HPDE6-E6E7 (cell line): ENCODE results near the gene MSRB3.

Source experiments
- DNase-seq: peaks from one replicate; pipeline ENCODE4 v3.0.0; 2011; ENCODE audit warnings: missing footprints; ENCODE audit errors: extremely low spot score

The MSRB3 gene

GRCh38 chr12:65391711-65392110, 113.2 kb downstream of the MSRB3 start:
- DNase-seq: no peak

DNA sequence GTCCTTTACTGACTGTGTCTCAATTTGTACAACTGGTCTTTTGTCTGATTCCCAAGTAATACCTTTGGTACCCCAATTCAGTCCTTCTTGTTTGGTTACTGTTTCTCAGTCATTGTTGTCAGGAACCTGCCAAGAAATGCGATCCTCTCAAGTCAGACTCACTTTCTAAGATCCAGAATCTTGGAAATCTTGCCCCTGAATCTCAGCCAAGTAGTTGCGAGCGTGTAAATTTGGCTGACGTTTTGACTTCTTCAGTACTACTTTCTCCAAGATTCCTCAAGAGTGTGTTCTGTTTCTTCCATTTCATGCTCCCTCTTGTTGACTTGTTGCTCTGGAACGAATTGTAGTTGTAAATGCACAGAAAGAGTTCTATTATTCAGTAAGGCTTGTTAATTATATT, 114.0 kb downstream of the MSRB3 start:
- DNase-seq: no peak

DNA sequence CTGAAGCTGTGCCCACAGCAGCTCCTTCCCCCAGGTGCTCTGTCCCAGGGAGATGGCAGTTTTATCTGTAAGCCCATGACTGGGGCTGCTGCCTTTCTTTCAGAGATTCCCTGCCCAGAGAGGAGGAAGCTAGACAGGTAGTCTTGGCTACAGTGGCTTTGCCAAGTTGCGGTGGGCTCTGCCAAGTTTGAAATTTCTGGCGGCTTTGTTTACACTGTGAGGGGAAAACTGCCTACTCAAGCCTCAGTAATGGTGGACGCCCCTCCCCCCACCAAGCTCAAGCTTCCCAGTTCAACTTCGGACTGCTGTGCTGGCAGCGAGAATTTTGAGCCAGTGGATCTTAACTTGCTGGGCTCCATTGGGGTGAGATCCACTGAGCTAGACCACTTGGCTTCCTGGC, 124.7 kb downstream of the MSRB3 start:
- DNase-seq: no peak

DNA sequence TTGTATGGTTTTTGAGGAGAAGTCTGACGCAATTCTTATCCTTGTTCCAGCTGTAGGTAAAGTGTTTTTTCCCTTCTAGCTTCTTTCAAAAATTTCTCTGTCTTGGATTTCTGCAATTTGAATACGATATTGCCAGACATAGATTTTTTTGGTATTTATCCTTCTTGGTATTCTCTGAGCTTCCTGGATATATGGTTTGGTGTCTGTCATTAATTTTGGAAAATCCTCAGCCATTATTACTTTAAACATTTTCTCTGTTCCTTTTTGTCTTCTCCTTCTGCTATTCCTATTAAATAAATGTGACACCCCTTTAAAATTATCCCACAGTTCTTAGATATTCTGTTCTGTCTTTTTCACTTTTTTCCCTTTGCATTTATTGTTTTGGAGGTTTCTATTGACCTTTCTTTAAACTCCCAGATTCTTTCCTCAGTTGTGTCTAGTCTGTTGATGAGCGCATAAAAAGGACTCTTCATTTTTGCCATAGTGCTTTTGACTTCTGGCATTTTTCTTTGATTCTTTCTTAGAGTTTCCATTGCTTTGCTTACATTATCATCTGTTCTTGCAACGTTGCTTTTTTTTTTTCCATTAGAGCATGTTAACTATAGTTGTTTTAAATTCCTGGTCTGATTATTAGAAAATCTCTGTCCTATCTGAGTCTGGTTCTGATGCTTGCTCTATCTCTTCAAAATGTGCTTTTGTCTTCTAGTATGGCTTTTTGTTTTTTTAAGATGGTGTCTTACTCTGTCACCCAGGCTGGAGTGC, 129.1 kb downstream of the MSRB3 start:
- no peak for DNase-seq

- DNase-seq: no peak
Observed at GRCh38 chr12:65408441-65408840, 130.0 kb downstream of the MSRB3 start.

- DNase-seq: no peak
Observed at GRCh38 chr12:65409726-65410125, 131.2 kb downstream of the MSRB3 start.

DNA sequence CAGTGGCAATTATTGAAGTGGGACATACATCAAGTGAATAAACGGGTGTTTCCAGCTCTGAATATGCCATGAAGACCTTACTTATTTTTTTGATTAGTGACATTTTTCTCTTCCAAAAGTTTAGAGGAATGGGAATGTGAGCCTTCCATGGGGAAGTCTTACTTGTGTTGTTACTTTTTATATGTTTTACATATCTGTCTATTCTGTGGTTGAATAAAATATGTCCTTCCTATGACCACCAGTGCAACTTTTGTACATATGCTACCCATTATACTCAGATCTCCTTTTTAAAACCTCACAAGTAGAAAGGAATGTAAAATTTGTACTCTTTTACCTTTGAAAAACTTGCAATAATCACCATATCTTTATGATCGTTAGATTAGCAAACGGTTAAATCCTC, 132.7 kb downstream of the MSRB3 start:
- DNase-seq: no peak

- DNase-seq: no peak
Observed at GRCh38 chr12:65414526-65414925, 136.0 kb downstream of the MSRB3 start.

- DNase-seq: no peak
Observed at GRCh38 chr12:65415826-65416225, 137.3 kb downstream of the MSRB3 start.

DNA sequence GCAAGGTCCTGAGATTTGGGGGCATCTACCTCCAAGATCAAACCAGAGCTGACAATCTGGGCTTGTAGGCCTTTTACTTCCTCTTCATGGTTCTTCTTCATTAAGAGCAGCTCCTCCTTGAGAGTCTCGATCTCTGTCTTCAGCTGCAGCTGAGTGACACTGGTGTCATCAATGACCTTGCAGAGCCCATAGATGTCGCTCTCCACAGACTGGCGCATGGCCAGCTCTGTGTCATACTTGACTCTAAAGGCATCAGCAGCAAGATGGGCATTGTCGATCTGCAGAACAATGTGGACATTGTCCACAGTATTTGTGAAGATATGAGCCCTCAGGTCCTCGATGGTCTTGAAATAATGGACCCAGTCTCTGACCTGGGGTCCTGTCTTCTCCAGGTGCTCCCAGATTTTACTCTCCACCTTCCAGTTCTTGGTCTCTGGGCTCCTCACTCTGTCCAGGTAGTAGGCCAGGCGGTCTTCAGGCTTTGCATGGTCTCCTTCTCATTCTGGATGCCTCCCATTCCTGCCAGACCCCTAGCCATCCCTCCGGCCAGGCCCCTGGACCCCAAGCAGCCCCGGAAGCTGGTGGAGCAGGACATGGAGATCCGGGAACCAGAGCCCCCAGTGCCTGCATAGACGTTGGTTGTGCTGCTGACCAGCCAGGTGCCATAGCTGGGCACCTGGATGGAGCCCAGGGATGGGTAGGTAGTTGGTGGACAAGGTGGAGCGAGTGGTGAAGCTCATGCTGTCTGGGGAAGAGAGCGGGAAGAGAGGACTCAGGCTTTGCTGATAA, 141.0 kb downstream of the MSRB3 start:
- no peak for DNase-seq

GRCh38 chr12:65420941-65421340, 142.5 kb downstream of the MSRB3 start:
- no peak for DNase-seq

- no peak for DNase-seq
Observed at GRCh38 chr12:65427646-65428045, 149.2 kb downstream of the MSRB3 start.

DNA sequence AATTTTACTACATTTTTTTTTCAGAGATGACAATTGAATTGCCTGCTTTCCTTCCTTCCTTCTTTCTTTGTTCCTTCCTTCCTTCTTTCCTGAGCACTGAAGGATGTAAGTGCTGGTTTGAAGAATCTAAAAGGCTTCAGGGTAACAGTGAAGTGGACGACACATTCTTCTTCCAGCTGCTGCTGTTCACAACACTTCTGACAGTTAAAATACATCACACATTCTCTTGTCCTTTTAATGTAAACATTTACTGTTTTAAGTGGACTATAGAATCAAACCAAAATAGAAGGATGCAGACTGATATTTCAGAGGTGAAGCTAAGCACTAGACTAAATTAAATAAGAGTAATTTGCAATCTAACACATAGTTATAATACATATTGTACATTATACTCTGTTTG, 151.5 kb downstream of the MSRB3 start:
- no peak for DNase-seq

DNA sequence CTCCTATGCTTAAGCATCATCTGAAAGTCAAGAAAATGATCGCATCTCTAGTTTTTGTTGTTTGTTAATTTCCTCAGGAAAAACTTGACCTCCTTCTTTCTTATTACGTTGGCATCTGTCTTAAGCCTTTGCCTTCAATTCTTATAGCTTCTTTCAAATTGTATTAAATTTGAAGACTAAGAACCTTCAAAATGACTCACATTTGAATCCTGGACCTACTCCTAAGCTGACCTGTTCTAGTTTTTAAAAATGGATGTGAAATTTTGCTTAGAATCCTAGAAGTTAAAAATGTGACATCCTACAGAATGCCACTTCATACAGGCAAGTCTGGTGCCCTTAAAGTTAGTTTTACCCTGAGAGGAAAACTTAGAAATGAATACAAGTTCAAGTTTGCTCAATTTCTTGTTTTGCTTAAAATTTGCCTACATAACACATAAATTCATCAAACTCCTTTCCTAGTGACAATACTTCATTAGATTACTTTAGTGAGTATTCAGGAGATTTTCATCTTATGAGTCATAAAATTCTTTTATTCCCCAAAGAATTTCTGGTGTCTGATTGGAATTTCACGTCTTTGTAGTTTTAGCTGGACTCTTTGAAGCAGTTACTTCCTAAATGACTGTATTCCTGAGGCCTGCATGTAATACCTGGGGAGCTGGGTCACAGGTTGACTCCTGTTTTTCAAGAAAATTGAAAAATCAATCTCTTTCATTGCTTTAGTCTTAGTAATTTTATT, 152.3 kb downstream of the MSRB3 start:
- peak; percentile 15 for DNase-seq

- no peak for DNase-seq
Observed at GRCh38 chr12:65432114-65432513, 153.6 kb downstream of the MSRB3 start.

DNA sequence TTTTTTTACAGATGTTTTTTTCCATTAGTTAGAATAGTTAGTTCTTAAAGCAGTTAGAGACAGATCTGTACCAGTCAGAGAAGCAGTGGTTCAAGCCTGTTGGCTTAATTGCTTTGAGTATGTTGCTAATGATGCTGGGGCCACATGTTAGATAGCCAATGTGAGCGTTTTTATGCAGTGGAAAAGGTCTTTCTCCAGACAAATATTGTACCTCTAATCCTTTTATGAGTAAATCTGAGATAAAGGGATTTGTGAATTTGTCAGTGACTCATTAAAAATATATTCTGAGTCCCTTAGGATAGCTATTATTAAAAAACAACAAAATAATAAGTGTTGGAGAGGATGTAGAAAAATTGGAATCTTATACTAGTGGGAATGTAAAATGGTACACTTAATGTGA, 154.2 kb downstream of the MSRB3 start:
- no peak for DNase-seq

DNA sequence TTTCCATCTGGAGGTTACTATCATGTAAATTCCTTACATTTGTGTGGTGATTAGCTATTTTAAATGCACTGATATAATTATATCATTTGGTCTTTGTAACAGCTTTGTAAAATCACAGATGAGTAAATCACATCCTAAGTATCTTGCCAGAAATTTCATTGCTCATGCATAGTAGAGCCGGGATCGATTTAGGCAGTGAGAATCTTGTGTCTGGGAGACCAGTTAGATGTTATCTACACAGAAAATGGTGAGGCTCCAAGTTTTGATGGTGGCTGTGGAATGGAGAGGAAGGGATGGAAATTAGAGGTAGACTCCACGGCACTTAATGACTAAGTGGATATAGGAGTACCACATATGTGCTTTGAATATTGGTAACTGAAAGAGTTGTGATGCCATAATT, 156.3 kb downstream of the MSRB3 start:
- no peak for DNase-seq

DNA sequence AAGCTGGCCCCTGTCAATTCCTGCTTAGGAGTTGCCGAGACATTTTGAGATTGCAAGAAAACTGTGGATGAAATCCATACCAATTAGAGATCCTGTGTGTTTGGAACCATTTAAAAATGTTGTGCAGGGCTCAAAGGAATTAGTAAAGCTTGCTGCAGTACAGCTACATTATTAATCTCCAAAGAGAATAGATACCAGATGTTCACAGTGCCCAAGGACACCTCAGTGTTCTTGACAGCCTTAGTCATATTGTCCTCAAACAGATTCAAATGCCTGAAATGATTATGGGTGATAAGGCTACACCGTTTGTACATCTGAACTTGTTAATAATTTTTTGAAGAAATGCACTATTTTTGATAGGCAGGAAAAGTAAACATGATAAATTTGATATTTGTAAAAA, 164.6 kb downstream of the MSRB3 start:
- DNase-seq: no peak

GRCh38 chr12:65444996-65445395, 166.5 kb downstream of the MSRB3 start:
- no peak for DNase-seq

GRCh38 chr12:65446901-65447300, 168.4 kb downstream of the MSRB3 start:
- no peak for DNase-seq

DNA sequence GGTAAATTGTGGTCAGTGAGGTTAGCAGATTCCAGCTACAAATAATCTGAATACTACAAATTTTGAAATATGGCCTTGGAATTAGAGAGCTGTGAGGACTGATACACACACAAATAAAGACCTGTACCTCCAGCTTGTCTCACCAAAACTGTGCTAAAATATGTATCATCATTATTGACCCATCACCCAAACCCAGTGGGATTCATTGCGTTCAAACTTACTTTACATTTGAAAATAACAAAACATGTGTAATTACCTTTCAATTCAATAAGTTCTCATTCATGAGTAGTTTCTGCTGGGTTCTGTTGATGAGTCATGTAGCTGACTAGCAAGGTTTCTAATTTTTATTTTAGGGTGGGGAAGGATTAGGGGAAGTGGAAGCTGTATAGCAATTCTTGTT, 170.9 kb downstream of the MSRB3 start:
- peak; percentile 35 for DNase-seq

GRCh38 chr12:65450625-65451024, 172.1 kb downstream of the MSRB3 start:
- DNase-seq: no peak
